DOHH2 (cell line): ENCODE measurements around the gene SEC14L2.

Source experiments
- H3F3A ChIP-seq: fragments of 200-600 bp; sonication (generic), shearing (Covaris generic); 2 replicates; pipeline ENCODE4 v1.6.0; 2016; ENCODE audit warnings: antibody characterized with exemption, mild to moderate bottlenecking; ENCODE audit not compliant: control insufficient read depth, insufficient read depth
- H3K27ac ChIP-seq: fragments of 200-600 bp; sonication (generic); 2 replicates; pipeline ENCODE4 v1.5.1; 2014; ENCODE audit warnings: low read depth, mild to moderate bottlenecking, low read length, moderate library complexity
- H3K27me3 ChIP-seq: fragments of 200-600 bp; sonication (generic); 2 replicates; pipeline ENCODE4 v1.6.1; 2014; ENCODE audit warnings: mild to moderate bottlenecking, low read length, mixed read lengths; ENCODE audit not compliant: control insufficient read depth
- H3K36me3 ChIP-seq: fragments of 200-600 bp; sonication (generic); 2 replicates; pipeline ENCODE4 v1.6.1; 2014; ENCODE audit warnings: mild to moderate bottlenecking, low read length, moderate library complexity, mixed read lengths; ENCODE audit not compliant: control insufficient read depth
- H3K4me1 ChIP-seq: fragments of 200-600 bp; sonication (generic); 2 replicates; pipeline ENCODE4 v1.6.1; 2014; ENCODE audit warnings: mild to moderate bottlenecking, low read length, mixed read lengths; ENCODE audit not compliant: control insufficient read depth
- H3K4me2 ChIP-seq: fragments of 200-600 bp; sonication (generic); 2 replicates; pipeline ENCODE4 v1.6.0; 2014; ENCODE audit warnings: mild to moderate bottlenecking, low read length, moderate library complexity
- H3K4me3 ChIP-seq: fragments of 200-600 bp; sonication (generic); 2 replicates; pipeline ENCODE4 v1.5.1; 2014; ENCODE audit warnings: mild to moderate bottlenecking, low read length, mixed read lengths
- H3K79me2 ChIP-seq: fragments of 200-600 bp; sonication (generic); 2 replicates; pipeline ENCODE4 v1.6.1; 2014; ENCODE audit warnings: mild to moderate bottlenecking, low read length, mixed read lengths; ENCODE audit not compliant: control insufficient read depth
- H3K9me2 ChIP-seq: fragments of 200-600 bp; sonication (generic); replicated peaks from 2 replicates; pipeline ENCODE4 v1.6.1; 2014; ENCODE audit warnings: mild to moderate bottlenecking, low read length, mixed read lengths; ENCODE audit not compliant: control insufficient read depth
- H3K9me3 ChIP-seq: fragments of 200-600 bp; sonication (generic); 2 replicates; pipeline ENCODE4 v1.6.1; 2014; ENCODE audit warnings: antibody characterized with exemption, low read length, mixed read lengths; ENCODE audit not compliant: control insufficient read depth, insufficient read depth
- H4K20me1 ChIP-seq: fragments of 200-600 bp; sonication (generic); 2 replicates; pipeline ENCODE4 v1.6.0; 2014; ENCODE audit warnings: low read depth, mild to moderate bottlenecking, antibody characterized with exemption, low read length, moderate library complexity; ENCODE audit not compliant: control insufficient read depth, insufficient read depth
- CTCF ChIP-seq: fragments of 200-600 bp; sonication (generic); IDR thresholded peaks from one replicate; pipeline ENCODE4 v1.5.1; 2014; ENCODE audit warnings: antibody characterized with exemption, mild to moderate bottlenecking, low read depth, low read length; ENCODE audit not compliant: poor library complexity, severe bottlenecking
- EZH2phosphoT487 ChIP-seq: fragments of 200-600 bp; sonication (generic); IDR thresholded peaks from 2 replicates; pipeline ENCODE4 v1.6.1; 2017; ENCODE audit warnings: borderline replicate concordance, mild to moderate bottlenecking, antibody characterized with exemption, low read length, moderate library complexity, mixed read lengths

SEC14L2 gene

GRCh38 chr22:30430933-30431332, 34.1 kb downstream of the SEC14L2 start:
- no peak for TF ChIP-seq EZH2phosphoT487
- TF ChIP-seq CTCF: no peak
- Histone ChIP-seq H3K27me3 (no peaks in the 10 kb centered on the region), H3K4me2 (no peak overlapping the region), H3K9me2 (no peaks in the 10 kb centered on the region), H3K9me3 (peaks cover under 1% of the 10 kb centered on the region; the same call in 1 of the 2 replicates), H3K79me2 (peaks cover 16% of the 10 kb centered on the region), H3K36me3 (peaks cover 54% of the 10 kb centered on the region), H3F3A (peaks cover 15% of the 10 kb centered on the region), H3K4me1 (peaks cover 34% of the 10 kb centered on the region), H4K20me1 (0 out of 2 replicates have a peak, but pooled peaks cover 10% of the 10 kb centered on the region), H3K27ac (no peak overlapping the region), H3K4me3 (no peak overlapping the region)

- Histone ChIP-seq H3F3A (peaks cover 15% of the 10 kb centered on the region), H3K79me2 (peaks cover 4% of the 10 kb centered on the region), H3K27ac (no peak overlapping the region), H3K4me1 (peaks cover 29% of the 10 kb centered on the region), H3K27me3 (no peaks in the 10 kb centered on the region), H3K9me3 (peaks cover 4% of the 10 kb centered on the region; the same call in 1 of the 2 replicates), H3K4me3 (no peak overlapping the region), H3K9me2 (no peaks in the 10 kb centered on the region), H4K20me1 (0 out of 2 replicates have a peak, but pooled peaks cover 4% of the 10 kb centered on the region), H3K4me2 (no peak overlapping the region), H3K36me3 (peaks cover 42% of the 10 kb centered on the region)
- TF ChIP-seq EZH2phosphoT487: no peak
- no peak for TF ChIP-seq CTCF
These were observed 35.3 kb downstream of the SEC14L2 start for GRCh38 chr22:30432096-30432495.

GRCh38 chr22:30432520-30432919, 35.7 kb downstream of the SEC14L2 start:
- no peaks in the 10 kb centered on the region for H3K27me3 ChIP-seq
- no peaks in the 10 kb centered on the region for H3K9me2 ChIP-seq
- no peak overlapping the region for H3K27ac ChIP-seq
- TF ChIP-seq CTCF (no peak), EZH2phosphoT487 (no peak)
- H3F3A ChIP-seq: peaks cover 14% of the 10 kb centered on the region
- H3K4me2 ChIP-seq: no peak overlapping the region
- H3K9me3 ChIP-seq: peaks cover 4% of the 10 kb centered on the region; the same call in 1 of the 2 replicates
- H3K4me1 ChIP-seq: peaks cover 25% of the 10 kb centered on the region
- peaks cover 38% of the 10 kb centered on the region for H3K36me3 ChIP-seq
- peaks cover under 1% of the 10 kb centered on the region; the same call in 1 of the 2 replicates for H3K79me2 ChIP-seq
- H3K4me3 ChIP-seq: no peak overlapping the region
- 0 out of 2 replicates have a peak, but pooled peaks cover under 1% of the 10 kb centered on the region for H4K20me1 ChIP-seq
